ENCODE measurements around the gene FARSB. TPM values are rescaled to one million over a fixed set of nuclear protein-coding genes. Genes with fewer than 3 reads are reported as not detected.

Gene FARSB
- polyA plus RNA-seq, 3 donors, result 5.8 to 10.9 (median 8.4) TPM

DNA sequence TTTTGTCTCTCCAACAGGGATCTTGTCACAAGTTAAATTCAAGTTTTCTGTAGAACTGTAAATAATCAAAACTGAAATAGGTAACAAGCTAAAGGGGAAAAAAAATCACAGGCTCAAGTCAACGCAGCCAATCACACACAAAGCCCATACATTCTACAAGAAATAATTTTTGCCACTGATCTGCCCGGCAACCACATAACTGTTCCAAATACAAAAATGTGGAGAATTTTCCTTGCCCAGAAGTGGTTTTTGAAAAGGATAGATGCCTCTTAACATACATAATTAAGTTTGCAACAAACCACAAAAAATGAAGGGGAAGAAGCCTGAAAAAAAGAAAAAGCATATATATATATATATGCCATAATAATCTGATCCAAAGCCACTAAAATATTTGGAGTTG is 60.3 kb downstream of the FARSB start:
- DNase-seq, result no peak
- H3K4me1 ChIP-seq (ENCODE audit: control insufficient read depth in 1 of 2, insufficient read depth in 2 of 2, low read length in 2 of 2), result no peaks in the 10 kb centered on the region
- H3K27ac ChIP-seq (ENCODE audit: low read depth in 1 of 2, low read length in 2 of 2), result no peak overlapping the region
- Mint-ChIP-seq H3K4me1 (peaks cover 3% of the 10 kb centered on the region), H3K9me3 (no peaks in the 10 kb centered on the region), H3K27me3 (ENCODE audit: low read depth in 3 of 3) (no peaks in the 10 kb centered on the region), H3K36me3 (peaks cover 62 to 77% of the 10 kb centered on the region in 2 donors), H3K27ac (no peak overlapping the region), H3K4me3 (no peak overlapping the region)
- intact Hi-C loops (cut with micrococcal nuclease), result no loop called here
- H3K79me2 ChIP-seq (ENCODE audit: insufficient read depth, low read length), result no peaks in the 10 kb centered on the region
- no peaks in the 10 kb centered on the region for H3K9me3 ChIP-seq (replicated peaks in 1 of 2; ENCODE audit: control insufficient read depth in 1 of 2, insufficient read depth in 1 of 2, low read length in 2 of 2)
- no peaks in the 10 kb centered on the region for H4K20me1 ChIP-seq (ENCODE audit: insufficient read depth, low read length)
- no peak overlapping the region for H2AFZ ChIP-seq (ENCODE audit: insufficient read depth, low read depth, low read length, poor library complexity, severe bottlenecking)
- H3K27me3 ChIP-seq (ENCODE audit: control insufficient read depth in 2 of 2, insufficient read depth in 2 of 2, low read length in 2 of 2), result no peaks in the 10 kb centered on the region
- no CpG with 5 or more reads among the region's 2 CpGs for WGBS (ENCODE audit: insufficient coverage)
- no peak overlapping the region for H3K4me3 ChIP-seq (replicated peaks in 1 of 3; ENCODE audit: low read depth in 2 of 3, low read length in 3 of 3)
- peaks cover 41 to 94% of the 10 kb centered on the region in 2 donors for H3K36me3 ChIP-seq (replicated peaks in 1 of 2; ENCODE audit: control insufficient read depth in 1 of 2, insufficient read depth in 2 of 2, low read length in 2 of 2)
- no peak overlapping the region for H3K9ac ChIP-seq (ENCODE audit: insufficient read depth, low read length, poor library complexity, severe bottlenecking)
- H3K4me2 ChIP-seq (replicated peaks; ENCODE audit: extremely low read depth, low read length, poor library complexity, severe bottlenecking), result no peak overlapping the region
- TF ChIP-seq, protein P1, sequence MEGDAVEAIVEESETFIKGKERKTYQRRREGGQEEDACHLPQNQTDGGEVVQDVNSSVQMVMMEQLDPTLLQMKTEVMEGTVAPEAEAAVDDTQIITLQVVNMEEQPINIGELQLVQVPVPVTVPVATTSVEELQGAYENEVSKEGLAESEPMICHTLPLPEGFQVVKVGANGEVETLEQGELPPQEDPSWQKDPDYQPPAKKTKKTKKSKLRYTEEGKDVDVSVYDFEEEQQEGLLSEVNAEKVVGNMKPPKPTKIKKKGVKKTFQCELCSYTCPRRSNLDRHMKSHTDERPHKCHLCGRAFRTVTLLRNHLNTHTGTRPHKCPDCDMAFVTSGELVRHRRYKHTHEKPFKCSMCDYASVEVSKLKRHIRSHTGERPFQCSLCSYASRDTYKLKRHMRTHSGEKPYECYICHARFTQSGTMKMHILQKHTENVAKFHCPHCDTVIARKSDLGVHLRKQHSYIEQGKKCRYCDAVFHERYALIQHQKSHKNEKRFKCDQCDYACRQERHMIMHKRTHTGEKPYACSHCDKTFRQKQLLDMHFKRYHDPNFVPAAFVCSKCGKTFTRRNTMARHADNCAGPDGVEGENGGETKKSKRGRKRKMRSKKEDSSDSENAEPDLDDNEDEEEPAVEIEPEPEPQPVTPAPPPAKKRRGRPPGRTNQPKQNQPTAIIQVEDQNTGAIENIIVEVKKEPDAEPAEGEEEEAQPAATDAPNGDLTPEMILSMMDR (IDR thresholded peaks at IDR 0.05), result no peak

GRCh38 chr2:222594679-222595078 is 61.2 kb downstream of the FARSB start:
- Histone ChIP-seq H3K9me3 (replicated peaks in 1 of 2; ENCODE audit: control insufficient read depth in 1 of 2, insufficient read depth in 1 of 2, low read length in 2 of 2) (no peaks in the 10 kb centered on the region), H3K79me2 (ENCODE audit: insufficient read depth, low read length) (no peaks in the 10 kb centered on the region), H3K4me3 (replicated peaks in 1 of 3; ENCODE audit: low read depth in 2 of 3, low read length in 3 of 3) (no peak overlapping the region), H3K9ac (ENCODE audit: insufficient read depth, low read length, poor library complexity, severe bottlenecking) (no peak overlapping the region), H3K36me3 (replicated peaks in 1 of 2; ENCODE audit: control insufficient read depth in 1 of 2, insufficient read depth in 2 of 2, low read length in 2 of 2) (peaks cover 38 to 88% of the 10 kb centered on the region in 2 donors), H3K27me3 (ENCODE audit: control insufficient read depth in 2 of 2, insufficient read depth in 2 of 2, low read length in 2 of 2) (no peaks in the 10 kb centered on the region), H2AFZ (ENCODE audit: insufficient read depth, low read depth, low read length, poor library complexity, severe bottlenecking) (no peak overlapping the region), H3K4me1 (ENCODE audit: control insufficient read depth in 1 of 2, insufficient read depth in 2 of 2, low read length in 2 of 2) (no peaks in the 10 kb centered on the region), H3K4me2 (replicated peaks; ENCODE audit: extremely low read depth, low read length, poor library complexity, severe bottlenecking) (no peak overlapping the region), H3K27ac (ENCODE audit: low read depth in 1 of 2, low read length in 2 of 2) (no peak overlapping the region), H4K20me1 (ENCODE audit: insufficient read depth, low read length) (no peaks in the 10 kb centered on the region)
- no peak overlapping the region for H3K27ac Mint-ChIP-seq
- DNase-seq, result no peak
- no peak overlapping the region for H3K4me3 Mint-ChIP-seq
- H3K4me1 Mint-ChIP-seq, result peaks cover 3% of the 10 kb centered on the region
- TF ChIP-seq, protein P1 (IDR thresholded peaks at IDR 0.05), result no peak
- no peaks in the 10 kb centered on the region for H3K27me3 Mint-ChIP-seq (ENCODE audit: low read depth in 3 of 3)
- no peaks in the 10 kb centered on the region for H3K9me3 Mint-ChIP-seq
- WGBS (ENCODE audit: insufficient coverage), result no CpG with 5 or more reads among the region's 1 CpG
- intact Hi-C loops (cut with micrococcal nuclease), result no loop called here
- H3K36me3 Mint-ChIP-seq, result peaks cover 60 to 79% of the 10 kb centered on the region in 2 donors

All from CD14-positive monocyte (primary cell).